Measurements from ENCODE around the gene SCGB3A1. TPM values are rescaled to one million over a fixed set of nuclear protein-coding genes. Genes with fewer than 3 reads are reported as not detected.

The SCGB3A1 gene, protein sequence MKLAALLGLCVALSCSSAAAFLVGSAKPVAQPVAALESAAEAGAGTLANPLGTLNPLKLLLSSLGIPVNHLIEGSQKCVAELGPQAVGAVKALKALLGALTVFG
- polyA plus RNA-seq (ENCODE audit: insufficient read length in 4 of 4), result 1 to 10 TPM in 2 of 4 donors, under 1 TPM in 2; 0.47 to 1.6 (median 1.1) TPM

GRCh38 chr5:180591311-180591887 lies at the start of gene SCGB3A1:
Gene SCGB3A1, minus strand, starts transcription at chr5:180591499. Its CDS starts 37 bp downstream, at chr5:180591462.
- DNase-seq (ENCODE audit: low read depth in 4 of 4, low spot score in 3 of 4), result no peak

- DNase-seq (ENCODE audit: low read depth in 4 of 4, low spot score in 3 of 4), result no peak
These were observed 49.2 kb upstream of the SCGB3A1 start for GRCh38 chr5:180640611-180640860.

GRCh38 chr5:180639741-180640610 lies 48.7 kb upstream of the SCGB3A1 start:
- DNase-seq (ENCODE audit: low read depth in 4 of 4, low spot score in 3 of 4), result no peak

- no peak for DNase-seq (ENCODE audit: low read depth in 4 of 4, low spot score in 3 of 4)
These were observed 48.0 kb upstream of the SCGB3A1 start for GRCh38 chr5:180639287-180639686.

DNA sequence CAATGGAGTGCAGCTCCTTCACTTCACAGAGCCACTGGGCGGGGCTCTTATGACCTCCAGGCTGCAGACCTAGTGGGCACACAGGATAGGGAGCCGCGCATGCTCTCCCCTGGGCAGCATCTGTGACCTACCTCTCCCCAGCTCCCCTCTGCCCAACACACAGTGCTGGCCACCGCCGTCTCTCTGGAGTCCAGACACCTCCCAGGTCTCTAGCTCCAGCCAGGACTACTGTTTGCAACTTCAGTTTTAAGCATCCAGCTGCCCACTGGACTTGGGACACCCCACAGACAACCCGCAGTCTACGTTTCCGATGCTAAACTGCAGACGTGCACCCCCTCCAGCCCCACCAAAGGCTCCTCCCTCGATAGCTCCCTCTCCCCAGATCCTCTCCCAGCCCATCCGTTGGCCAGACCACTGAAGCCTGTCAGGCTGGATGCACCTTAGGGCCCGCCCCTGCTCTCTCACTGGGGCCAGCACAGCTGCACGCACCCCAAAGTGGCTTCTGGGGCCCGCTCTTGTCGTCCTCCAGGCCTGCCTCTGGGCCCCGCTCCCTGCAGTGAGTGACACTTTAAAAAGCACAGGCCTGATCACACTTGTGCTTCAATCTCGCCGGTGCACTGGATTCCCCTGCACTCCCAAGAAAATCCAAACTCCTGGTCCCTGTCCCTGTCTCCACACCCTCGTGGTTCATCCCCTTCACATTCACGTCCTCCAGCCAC lies 46.8 kb upstream of the SCGB3A1 start:
- DNase-seq (ENCODE audit: low read depth in 4 of 4, low spot score in 3 of 4), result no peak

DNA sequence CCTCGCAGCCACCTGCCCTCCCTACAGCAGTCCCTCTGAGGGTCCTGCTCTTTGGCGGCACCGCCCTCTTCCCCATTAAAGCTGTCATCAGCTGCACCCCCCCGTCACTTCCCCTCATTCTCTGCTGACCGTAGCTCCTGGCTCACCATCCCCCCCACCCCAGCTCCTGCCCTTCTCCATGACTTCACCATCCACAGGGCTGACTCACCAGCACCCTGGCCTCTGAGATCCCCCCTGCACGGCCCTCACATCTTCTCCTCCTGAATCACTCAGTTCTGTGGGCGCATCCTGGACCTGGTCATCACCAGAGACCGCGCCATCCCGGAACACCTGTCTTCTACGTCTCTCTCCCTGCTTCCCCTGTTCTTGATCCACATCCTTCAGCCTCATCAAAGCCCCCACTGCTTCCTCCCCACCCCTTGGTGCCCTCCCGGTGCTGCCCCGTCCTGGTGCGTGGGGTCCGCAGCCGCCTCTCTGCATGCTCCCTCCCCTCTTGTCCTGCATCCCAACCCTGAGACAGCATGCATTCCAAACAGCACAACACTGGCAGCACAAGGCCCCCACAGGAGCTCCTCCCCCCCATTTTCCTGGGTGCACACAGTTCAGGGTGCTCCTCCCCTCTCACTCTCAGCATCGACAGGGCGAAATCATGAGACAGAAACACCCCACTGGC lies 45.2 kb upstream of the SCGB3A1 start:
- DNase-seq (ENCODE audit: low read depth in 4 of 4, low spot score in 3 of 4), result no peak

GRCh38 chr5:180636016-180636402 lies 44.7 kb upstream of the SCGB3A1 start:
- no peak for DNase-seq (ENCODE audit: low read depth in 4 of 4, low spot score in 3 of 4)

- DNase-seq (ENCODE audit: low read depth in 4 of 4, low spot score in 3 of 4), result no peak
These were observed 42.2 kb upstream of the SCGB3A1 start for GRCh38 chr5:180633283-180634177.

- no peak for DNase-seq (ENCODE audit: low read depth in 4 of 4, low spot score in 3 of 4)
These were observed 41.5 kb upstream of the SCGB3A1 start for GRCh38 chr5:180632768-180633167.

- no peak for DNase-seq (ENCODE audit: low read depth in 4 of 4, low spot score in 3 of 4)
These were observed 40.5 kb upstream of the SCGB3A1 start for GRCh38 chr5:180631549-180632383.

DNA sequence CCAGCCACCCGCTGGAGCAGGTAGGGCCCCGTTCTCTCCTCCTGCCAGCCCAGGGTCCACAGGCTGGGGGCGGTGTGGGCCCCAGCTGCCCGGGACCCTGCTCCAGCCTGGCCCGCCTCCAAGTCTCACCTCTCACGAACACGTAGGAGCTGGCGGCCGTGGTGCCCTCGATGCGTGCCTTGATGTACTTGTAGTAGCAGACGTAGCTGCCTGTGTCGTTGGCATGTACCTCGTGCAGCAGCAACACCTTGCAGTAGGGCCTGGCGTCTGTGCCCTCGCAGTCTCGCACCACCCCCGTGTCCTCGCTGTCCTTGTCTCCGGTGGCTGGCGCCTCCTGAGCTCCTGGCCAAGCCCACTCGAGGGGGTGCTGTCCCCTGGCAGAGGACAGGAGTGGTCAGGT lies 39.1 kb upstream of the SCGB3A1 start:
- DNase-seq (ENCODE audit: low read depth in 4 of 4, low spot score in 3 of 4), result no peak

DNA sequence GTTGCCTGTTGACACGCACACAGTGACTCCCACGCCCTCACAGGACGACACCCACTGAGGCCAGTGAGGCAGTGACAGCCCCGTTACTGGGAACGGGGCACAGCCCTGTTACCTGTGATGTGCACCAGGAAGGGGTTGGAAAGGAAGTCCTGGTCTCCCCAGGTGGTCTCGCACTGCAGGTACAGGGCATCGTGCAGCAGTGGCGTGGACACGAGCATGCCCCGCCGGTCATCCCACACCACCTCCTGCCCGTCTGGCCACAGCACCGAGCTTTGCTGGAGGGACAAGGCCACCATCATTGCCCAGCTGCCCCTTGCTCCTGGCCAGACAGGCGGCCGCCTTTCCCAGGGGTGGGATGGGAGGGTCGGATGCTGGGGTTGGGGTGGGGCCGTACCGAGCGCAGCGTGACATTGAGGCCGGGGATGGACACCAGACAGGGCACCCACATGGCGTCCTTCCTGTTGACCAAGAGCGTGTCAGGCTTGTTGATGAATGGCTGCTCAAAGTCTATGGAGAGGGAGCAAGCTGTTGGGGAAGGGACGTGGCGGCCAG lies 38.6 kb upstream of the SCGB3A1 start:
- DNase-seq (ENCODE audit: low read depth in 4 of 4, low spot score in 3 of 4), result no peak

GRCh38 chr5:180628827-180629750 lies 37.8 kb upstream of the SCGB3A1 start:
- DNase-seq (ENCODE audit: low read depth in 4 of 4, low spot score in 3 of 4), result no peak

- no peak for DNase-seq (ENCODE audit: low read depth in 4 of 4, low spot score in 3 of 4)
These were observed 36.9 kb upstream of the SCGB3A1 start for GRCh38 chr5:180628211-180628610.

GRCh38 chr5:180627386-180628120 lies 36.3 kb upstream of the SCGB3A1 start:
- DNase-seq (ENCODE audit: low read depth in 4 of 4, low spot score in 3 of 4), result no peak

- DNase-seq (ENCODE audit: low read depth in 4 of 4, low spot score in 3 of 4), result no peak
These were observed 35.5 kb upstream of the SCGB3A1 start for GRCh38 chr5:180626661-180627385.
